ENCODE measurements around the gene EPHA1. TPM values are rescaled to one million over a fixed set of nuclear protein-coding genes. Genes with fewer than 3 reads are reported as not detected.

The EPHA1 gene
- total and polyA plus RNA-seq, 4 donors, result 10.3 to 21.0 (median 11.3) TPM

DNA sequence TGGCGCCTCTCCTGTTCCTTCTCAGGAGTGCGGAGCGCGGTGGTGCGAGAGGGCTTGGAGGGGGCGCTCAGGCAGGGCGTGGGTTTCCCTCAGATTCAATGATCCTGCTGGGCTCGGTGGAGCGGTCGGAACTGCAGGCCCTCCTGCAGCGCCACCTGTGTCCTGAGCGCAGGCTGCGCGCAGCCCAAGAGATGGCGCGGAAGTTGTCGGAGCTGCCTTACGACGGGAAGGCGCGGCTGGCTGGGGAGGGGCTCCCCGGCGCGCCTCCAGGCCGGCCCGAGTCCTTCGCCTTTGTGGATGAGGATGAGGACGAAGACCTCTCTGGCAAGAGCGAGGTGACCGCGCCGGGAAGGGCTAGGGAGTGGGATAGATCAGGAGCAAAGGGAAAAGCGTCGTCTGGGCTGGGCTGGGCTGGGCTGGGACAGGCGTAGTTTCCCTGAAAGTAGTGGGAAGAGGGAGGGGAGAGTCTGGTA is 63.2 kb downstream of the EPHA1 start:
- Histone ChIP-seq H3K36me3 (ENCODE audit: control insufficient read depth in 4 of 4, insufficient read depth in 3 of 4, low read depth in 1 of 4, low read length in 3 of 4) (no peaks in the 10 kb centered on the region), H3K9me3 (ENCODE audit: control insufficient read depth in 4 of 4, low read length in 3 of 4) (no peaks in the 10 kb centered on the region), H3K4me3 (ENCODE audit: low read depth in 1 of 3, low read length in 3 of 3) (peak overlapping the region in 1 of 3 donors; percentile 10), H3K27me3 (ENCODE audit: control insufficient read depth in 4 of 4, insufficient read depth in 4 of 4, low read length in 3 of 4) (no peaks in the 10 kb centered on the region), H3K4me1 (ENCODE audit: control insufficient read depth in 4 of 4, insufficient read depth in 4 of 4, low read length in 3 of 4) (no peaks in the 10 kb centered on the region), H3K27ac (ENCODE audit: low read depth in 1 of 2, low read length in 2 of 2) (no peak overlapping the region), H3K9ac (ENCODE audit: low read depth in 1 of 2, low read length in 2 of 2) (no peak overlapping the region)
- TF ChIP-seq EGR1 (IDR thresholded peaks at IDR 0.05; ENCODE audit: low read depth in 2 of 2) (no peak), GABPA (IDR thresholded peaks at IDR 0.05 in 1 of 2, conservative IDR thresholded peaks at IDR 0.05 in 1 of 2) (no peak), RAD21 (IDR thresholded peaks at IDR 0.05) (peak; percentile 31 to 61)
- DNase-seq (ENCODE audit: low spot score), result no peak
- 20% methylated on average over 35 of the region's 35 CpGs for WGBS

DNA sequence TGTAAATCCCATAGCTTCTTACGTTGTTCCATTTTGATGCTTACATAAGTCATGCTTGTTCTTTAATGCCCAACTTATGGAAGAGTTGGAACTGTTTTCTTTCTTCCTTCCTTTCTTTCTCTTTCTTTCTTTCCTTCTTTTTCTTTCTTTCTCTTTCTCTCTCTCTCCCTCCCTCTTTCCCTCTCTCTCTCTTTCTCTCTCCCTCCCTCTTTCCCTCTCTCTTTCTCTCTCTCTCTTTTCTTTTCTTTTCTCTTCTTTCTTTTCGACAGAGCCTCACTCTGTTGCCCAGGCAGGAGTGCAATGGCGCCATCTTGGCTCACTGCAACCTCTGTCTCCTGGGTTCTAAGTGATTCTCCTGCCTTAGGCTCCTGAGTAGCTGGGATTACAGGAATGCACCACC is 65.1 kb downstream of the EPHA1 start:
- no peak for DNase-seq (ENCODE audit: low spot score)
- TF ChIP-seq HNF4G (IDR thresholded peaks at IDR 0.05), result no peak
- TF ChIP-seq CTCF (IDR thresholded peaks at IDR 0.05; ENCODE audit: low read depth, low read length, missing input control), result no peak
- TF ChIP-seq FOXA2 (IDR thresholded peaks at IDR 0.05), result no peak
- TF ChIP-seq GABPA (IDR thresholded peaks at IDR 0.05 in 1 of 2, conservative IDR thresholded peaks at IDR 0.05 in 1 of 2), result no peak
- TF ChIP-seq, protein P1, sequence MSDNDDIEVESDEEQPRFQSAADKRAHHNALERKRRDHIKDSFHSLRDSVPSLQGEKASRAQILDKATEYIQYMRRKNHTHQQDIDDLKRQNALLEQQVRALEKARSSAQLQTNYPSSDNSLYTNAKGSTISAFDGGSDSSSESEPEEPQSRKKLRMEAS (IDR thresholded peaks at IDR 0.05), result no peak
- no peak for TF ChIP-seq YY1 (IDR thresholded peaks at IDR 0.05)
- no peak for TF ChIP-seq RAD21 (IDR thresholded peaks at IDR 0.05)
- TF ChIP-seq NR2F2 (IDR thresholded peaks at IDR 0.05), result no peak
- TF ChIP-seq HNF4A (conservative IDR thresholded peaks at IDR 0.05), result no peak
- no peak for TF ChIP-seq EGR1 (IDR thresholded peaks at IDR 0.05; ENCODE audit: low read depth in 2 of 2)
- no peak for TF ChIP-seq FOXA1 (IDR thresholded peaks at IDR 0.05)
- TF ChIP-seq JUND (IDR thresholded peaks at IDR 0.05), result no peak
- TF ChIP-seq SP1 (IDR thresholded peaks at IDR 0.05), result no peak
- TF ChIP-seq RXRA (IDR thresholded peaks at IDR 0.05), result no peak
- no peak for TF ChIP-seq ATF3 (IDR thresholded peaks at IDR 0.05)
- TF ChIP-seq, protein P2, sequence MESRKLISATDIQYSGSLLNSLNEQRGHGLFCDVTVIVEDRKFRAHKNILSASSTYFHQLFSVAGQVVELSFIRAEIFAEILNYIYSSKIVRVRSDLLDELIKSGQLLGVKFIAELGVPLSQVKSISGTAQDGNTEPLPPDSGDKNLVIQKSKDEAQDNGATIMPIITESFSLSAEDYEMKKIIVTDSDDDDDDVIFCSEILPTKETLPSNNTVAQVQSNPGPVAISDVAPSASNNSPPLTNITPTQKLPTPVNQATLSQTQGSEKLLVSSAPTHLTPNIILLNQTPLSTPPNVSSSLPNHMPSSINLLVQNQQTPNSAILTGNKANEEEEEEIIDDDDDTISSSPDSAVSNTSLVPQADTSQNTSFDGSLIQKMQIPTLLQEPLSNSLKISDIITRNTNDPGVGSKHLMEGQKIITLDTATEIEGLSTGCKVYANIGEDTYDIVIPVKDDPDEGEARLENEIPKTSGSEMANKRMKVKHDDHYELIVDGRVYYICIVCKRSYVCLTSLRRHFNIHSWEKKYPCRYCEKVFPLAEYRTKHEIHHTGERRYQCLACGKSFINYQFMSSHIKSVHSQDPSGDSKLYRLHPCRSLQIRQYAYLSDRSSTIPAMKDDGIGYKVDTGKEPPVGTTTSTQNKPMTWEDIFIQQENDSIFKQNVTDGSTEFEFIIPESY (IDR thresholded peaks at IDR 0.05), result no peak
- TF ChIP-seq REST (IDR thresholded peaks at IDR 0.05), result no peak
- TF ChIP-seq TAF1 (conservative IDR thresholded peaks at IDR 0.05), result no peak
- no peak overlapping the region for H3K9ac ChIP-seq (ENCODE audit: low read depth in 1 of 2, low read length in 2 of 2)
- no peaks in the 10 kb centered on the region for H3K4me1 ChIP-seq (ENCODE audit: control insufficient read depth in 4 of 4, insufficient read depth in 4 of 4, low read length in 3 of 4)
- 95% methylated on average over 3 of the region's 3 CpGs for WGBS
- no peak overlapping the region for H3K27ac ChIP-seq (ENCODE audit: low read depth in 1 of 2, low read length in 2 of 2)
- no peaks in the 10 kb centered on the region for H3K9me3 ChIP-seq (ENCODE audit: control insufficient read depth in 4 of 4, low read length in 3 of 4)
- no peaks in the 10 kb centered on the region for H3K27me3 ChIP-seq (ENCODE audit: control insufficient read depth in 4 of 4, insufficient read depth in 4 of 4, low read length in 3 of 4)
- H3K36me3 ChIP-seq (ENCODE audit: control insufficient read depth in 4 of 4, insufficient read depth in 3 of 4, low read depth in 1 of 4, low read length in 3 of 4), result no peaks in the 10 kb centered on the region
- no peak overlapping the region for H3K4me3 ChIP-seq (ENCODE audit: low read depth in 1 of 3, low read length in 3 of 3)
